ENCODE data around the gene CCNI2.

The CCNI2 gene

GRCh38 chr5:132746954-132747615 lies at the start of gene CCNI2:
Gene CCNI2, plus strand, starts transcription at chr5:132747426. Its CDS starts 70 bp downstream, at chr5:132747496.
- DNase-seq, result peak; percentile 68 to 73

GRCh38 chr5:132704875-132705274 lies 42.4 kb upstream of the CCNI2 start:
- DNase-seq, result no peak

- no peak for DNase-seq
Observed at GRCh38 chr5:132708645-132709044, 38.6 kb upstream of the CCNI2 start.

GRCh38 chr5:132714456-132715307 lies 32.5 kb upstream of the CCNI2 start:
- DNase-seq, result no peak

GRCh38 chr5:132718544-132719312 lies 28.5 kb upstream of the CCNI2 start:
- DNase-seq, result no peak

GRCh38 chr5:132725745-132726144 lies 21.5 kb upstream of the CCNI2 start:
- no peak for DNase-seq

- DNase-seq, result no peak
Observed at GRCh38 chr5:132729896-132730295, 17.3 kb upstream of the CCNI2 start.

GRCh38 chr5:132733499-132734148 lies 13.6 kb upstream of the CCNI2 start:
- DNase-seq, result no peak

- no peak for DNase-seq
Observed at GRCh38 chr5:132734687-132735086, 12.5 kb upstream of the CCNI2 start.

GRCh38 chr5:132736853-132737833 lies 10.1 kb upstream of the CCNI2 start, which contains the start of gene KIF3A:
Gene KIF3A, minus strand, starts transcription at chr5:132737546. Its CDS starts 127 bp downstream, at chr5:132737419.
- DNase-seq, result peak; percentile 99

GRCh38 chr5:132737982-132738681 lies 9.1 kb upstream of the CCNI2 start:
- DNase-seq, result no peak

GRCh38 chr5:132739232-132739631 lies 8.0 kb upstream of the CCNI2 start:
- no peak for DNase-seq

GRCh38 chr5:132742158-132742557 lies 5.1 kb upstream of the CCNI2 start:
- DNase-seq, result no peak

GRCh38 chr5:132742626-132743025 lies 4.6 kb upstream of the CCNI2 start:
- DNase-seq, result no peak

GRCh38 chr5:132744659-132745058 lies 2.6 kb upstream of the CCNI2 start:
- DNase-seq, result no peak

GRCh38 chr5:132746592-132746953 lies 653 bp upstream of the CCNI2 start:
- no peak for DNase-seq

GRCh38 chr5:132747616-132748440 lies 602 bp downstream of the CCNI2 start:
- peak; percentile 50 to 59 for DNase-seq

- no peak for DNase-seq
Observed at GRCh38 chr5:132748522-132749000, 1.3 kb downstream of the CCNI2 start.

GRCh38 chr5:132749506-132749905 lies 2.3 kb downstream of the CCNI2 start:
- no peak for DNase-seq

Data from activated CD4-positive, alpha-beta T cell treated with anti-CD3 and anti-CD28 coated beads, Interleukin-2, amount 50 U/mL, for 4 hours (primary cell).